ENCODE data around the gene SGTA.

The SGTA gene

GRCh38 chr19:2805991-2806649 is 23.0 kb upstream of the SGTA start:
- no peaks in the 10 kb centered on the region for H3K79me2 ChIP-seq (ENCODE audit: insufficient read depth, low read length)
- H3K27me3 ChIP-seq (ENCODE audit: low read length): no peaks in the 10 kb centered on the region
- H3K4me3 ChIP-seq (ENCODE audit: insufficient read depth, low read length, poor library complexity, severe bottlenecking): no peak overlapping the region
- H4K20me1 ChIP-seq (ENCODE audit: low read depth, low read length): no peaks in the 10 kb centered on the region
- H2AFZ ChIP-seq (ENCODE audit: low read depth, low read length, severe bottlenecking): no peak overlapping the region
- H3K36me3 ChIP-seq (ENCODE audit: low read length): no peaks in the 10 kb centered on the region
- TF ChIP-seq CTCF (IDR thresholded peaks at IDR 0.05; ENCODE audit: insufficient read depth, low read length, poor library complexity, severe bottlenecking) (no peak), EZH2phosphoT487 (conservative IDR thresholded peaks at IDR 0.05; ENCODE audit: low read length) (no peak)
- no peaks in the 10 kb centered on the region for H3F3A ChIP-seq (ENCODE audit: insufficient read depth)
- no peak overlapping the region for H3K9ac ChIP-seq (ENCODE audit: low read length)
- no peak overlapping the region for H3K4me2 ChIP-seq (ENCODE audit: low read depth, low read length, poor library complexity, severe bottlenecking)
- no peaks in the 10 kb centered on the region for H3K9me2 ChIP-seq (replicated peaks; ENCODE audit: insufficient read depth, low read length)
- no peaks in the 10 kb centered on the region for H3K9me3 ChIP-seq (ENCODE audit: insufficient read depth, low read length)
- H3K27ac ChIP-seq (ENCODE audit: low read depth, low read length): no peak overlapping the region

GRCh38 chr19:2805261-2805900 is 22.3 kb upstream of the SGTA start:
- Histone ChIP-seq H3K27me3 (ENCODE audit: low read length) (no peaks in the 10 kb centered on the region), H3K4me2 (ENCODE audit: low read depth, low read length, poor library complexity, severe bottlenecking) (no peak overlapping the region), H3K4me3 (ENCODE audit: insufficient read depth, low read length, poor library complexity, severe bottlenecking) (no peak overlapping the region), H2AFZ (ENCODE audit: low read depth, low read length, severe bottlenecking) (no peak overlapping the region), H3F3A (ENCODE audit: insufficient read depth) (no peaks in the 10 kb centered on the region), H3K9me3 (ENCODE audit: insufficient read depth, low read length) (no peaks in the 10 kb centered on the region), H3K27ac (ENCODE audit: low read depth, low read length) (no peak overlapping the region), H3K36me3 (ENCODE audit: low read length) (no peaks in the 10 kb centered on the region), H3K9me2 (replicated peaks; ENCODE audit: insufficient read depth, low read length) (no peaks in the 10 kb centered on the region), H4K20me1 (ENCODE audit: low read depth, low read length) (no peaks in the 10 kb centered on the region), H3K79me2 (ENCODE audit: insufficient read depth, low read length) (no peaks in the 10 kb centered on the region), H3K9ac (ENCODE audit: low read length) (no peak overlapping the region)
- TF ChIP-seq CTCF (IDR thresholded peaks at IDR 0.05; ENCODE audit: insufficient read depth, low read length, poor library complexity, severe bottlenecking) (no peak), EZH2phosphoT487 (conservative IDR thresholded peaks at IDR 0.05; ENCODE audit: low read length) (no peak)

GRCh38 chr19:2804156-2805004 is 21.3 kb upstream of the SGTA start:
- Histone ChIP-seq H2AFZ (ENCODE audit: low read depth, low read length, severe bottlenecking) (no peak overlapping the region), H3K4me3 (ENCODE audit: insufficient read depth, low read length, poor library complexity, severe bottlenecking) (no peak overlapping the region), H3K9me2 (replicated peaks; ENCODE audit: insufficient read depth, low read length) (no peaks in the 10 kb centered on the region), H3F3A (ENCODE audit: insufficient read depth) (no peaks in the 10 kb centered on the region), H3K27ac (ENCODE audit: low read depth, low read length) (no peak overlapping the region), H3K9ac (ENCODE audit: low read length) (no peak overlapping the region), H3K4me2 (ENCODE audit: low read depth, low read length, poor library complexity, severe bottlenecking) (no peak overlapping the region), H3K36me3 (ENCODE audit: low read length) (no peaks in the 10 kb centered on the region), H3K9me3 (ENCODE audit: insufficient read depth, low read length) (no peaks in the 10 kb centered on the region), H3K27me3 (ENCODE audit: low read length) (no peaks in the 10 kb centered on the region), H3K79me2 (ENCODE audit: insufficient read depth, low read length) (no peaks in the 10 kb centered on the region), H4K20me1 (ENCODE audit: low read depth, low read length) (no peaks in the 10 kb centered on the region)
- no peak for TF ChIP-seq EZH2phosphoT487 (conservative IDR thresholded peaks at IDR 0.05; ENCODE audit: low read length)
- no peak for TF ChIP-seq CTCF (IDR thresholded peaks at IDR 0.05; ENCODE audit: insufficient read depth, low read length, poor library complexity, severe bottlenecking)

Measured in SU-DHL-6 (cell line).